ENCODE measurements around the gene TNRC18.
A peak's percentile ranks its signal among the peaks of the same experiment; 100 is the strongest.
"Not testable (repeated sequence)": the region's sequence is repeated elsewhere in the genome, so short reads cannot be mapped to it uniquely, and the experiment has no call there.

TNRC18 gene, protein sequence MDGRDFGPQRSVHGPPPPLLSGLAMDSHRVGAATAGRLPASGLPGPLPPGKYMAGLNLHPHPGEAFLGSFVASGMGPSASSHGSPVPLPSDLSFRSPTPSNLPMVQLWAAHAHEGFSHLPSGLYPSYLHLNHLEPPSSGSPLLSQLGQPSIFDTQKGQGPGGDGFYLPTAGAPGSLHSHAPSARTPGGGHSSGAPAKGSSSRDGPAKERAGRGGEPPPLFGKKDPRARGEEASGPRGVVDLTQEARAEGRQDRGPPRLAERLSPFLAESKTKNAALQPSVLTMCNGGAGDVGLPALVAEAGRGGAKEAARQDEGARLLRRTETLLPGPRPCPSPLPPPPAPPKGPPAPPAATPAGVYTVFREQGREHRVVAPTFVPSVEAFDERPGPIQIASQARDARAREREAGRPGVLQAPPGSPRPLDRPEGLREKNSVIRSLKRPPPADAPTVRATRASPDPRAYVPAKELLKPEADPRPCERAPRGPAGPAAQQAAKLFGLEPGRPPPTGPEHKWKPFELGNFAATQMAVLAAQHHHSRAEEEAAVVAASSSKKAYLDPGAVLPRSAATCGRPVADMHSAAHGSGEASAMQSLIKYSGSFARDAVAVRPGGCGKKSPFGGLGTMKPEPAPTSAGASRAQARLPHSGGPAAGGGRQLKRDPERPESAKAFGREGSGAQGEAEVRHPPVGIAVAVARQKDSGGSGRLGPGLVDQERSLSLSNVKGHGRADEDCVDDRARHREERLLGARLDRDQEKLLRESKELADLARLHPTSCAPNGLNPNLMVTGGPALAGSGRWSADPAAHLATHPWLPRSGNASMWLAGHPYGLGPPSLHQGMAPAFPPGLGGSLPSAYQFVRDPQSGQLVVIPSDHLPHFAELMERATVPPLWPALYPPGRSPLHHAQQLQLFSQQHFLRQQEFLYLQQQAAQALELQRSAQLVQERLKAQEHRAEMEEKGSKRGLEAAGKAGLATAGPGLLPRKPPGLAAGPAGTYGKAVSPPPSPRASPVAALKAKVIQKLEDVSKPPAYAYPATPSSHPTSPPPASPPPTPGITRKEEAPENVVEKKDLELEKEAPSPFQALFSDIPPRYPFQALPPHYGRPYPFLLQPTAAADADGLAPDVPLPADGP (N-terminal part only)

DNA sequence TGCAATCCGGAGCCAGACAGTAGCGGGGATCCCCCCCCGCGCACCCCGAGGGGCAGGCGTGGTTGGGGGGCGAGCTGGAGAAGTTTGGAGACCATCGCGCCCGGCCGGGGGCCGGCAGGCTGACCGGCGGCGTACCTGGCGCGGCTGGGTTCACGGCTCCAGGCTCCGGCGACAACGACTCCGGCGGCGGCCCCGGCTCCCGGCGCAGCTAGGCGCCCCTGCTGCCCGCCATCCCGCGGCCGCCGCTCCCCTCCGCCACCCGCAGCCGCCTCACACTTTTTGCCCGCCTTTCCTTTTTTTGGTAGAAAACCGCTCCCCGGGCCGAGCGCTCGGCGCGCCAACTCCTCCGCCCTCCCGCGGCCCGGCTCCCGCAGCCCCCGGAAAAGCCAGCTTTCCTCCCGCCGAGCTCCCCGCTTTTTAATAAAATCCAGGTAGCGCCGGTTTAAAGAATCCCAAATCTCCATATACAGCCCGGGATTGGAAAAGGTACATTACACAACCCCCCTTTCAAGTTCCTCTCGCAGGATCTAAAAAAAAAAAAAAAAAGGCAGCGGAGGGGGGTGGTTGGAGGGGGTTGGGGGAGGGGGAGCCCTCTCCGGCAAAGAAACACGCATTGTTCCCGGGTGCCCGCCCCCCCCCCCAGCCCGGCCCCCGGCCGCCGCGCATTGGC is at the start of gene TNRC18:
TSS of gene TNRC18 (minus strand) at position 529 of the 670 bp plus-strand sequence. CDS start 2,588 bp downstream, outside the sequence.
- Mint-ChIP-seq H3K4me1 (peaks cover 35 to 76% of the 10 kb centered on the region in 2 donors), H3K27me3 (peaks cover 54 to 75% of the 10 kb centered on the region in 2 donors), H3K36me3 (no peaks in the 10 kb centered on the region), H3K9me3 (no peaks in the 10 kb centered on the region), H3K4me3 (peak within 1 kb of the TSS; percentile 82 to 91), H3K27ac (peak within 1 kb of the TSS; percentile 90)
- no peak for DNase-seq
- ATAC-seq (replicated peaks), result no peak

DNA sequence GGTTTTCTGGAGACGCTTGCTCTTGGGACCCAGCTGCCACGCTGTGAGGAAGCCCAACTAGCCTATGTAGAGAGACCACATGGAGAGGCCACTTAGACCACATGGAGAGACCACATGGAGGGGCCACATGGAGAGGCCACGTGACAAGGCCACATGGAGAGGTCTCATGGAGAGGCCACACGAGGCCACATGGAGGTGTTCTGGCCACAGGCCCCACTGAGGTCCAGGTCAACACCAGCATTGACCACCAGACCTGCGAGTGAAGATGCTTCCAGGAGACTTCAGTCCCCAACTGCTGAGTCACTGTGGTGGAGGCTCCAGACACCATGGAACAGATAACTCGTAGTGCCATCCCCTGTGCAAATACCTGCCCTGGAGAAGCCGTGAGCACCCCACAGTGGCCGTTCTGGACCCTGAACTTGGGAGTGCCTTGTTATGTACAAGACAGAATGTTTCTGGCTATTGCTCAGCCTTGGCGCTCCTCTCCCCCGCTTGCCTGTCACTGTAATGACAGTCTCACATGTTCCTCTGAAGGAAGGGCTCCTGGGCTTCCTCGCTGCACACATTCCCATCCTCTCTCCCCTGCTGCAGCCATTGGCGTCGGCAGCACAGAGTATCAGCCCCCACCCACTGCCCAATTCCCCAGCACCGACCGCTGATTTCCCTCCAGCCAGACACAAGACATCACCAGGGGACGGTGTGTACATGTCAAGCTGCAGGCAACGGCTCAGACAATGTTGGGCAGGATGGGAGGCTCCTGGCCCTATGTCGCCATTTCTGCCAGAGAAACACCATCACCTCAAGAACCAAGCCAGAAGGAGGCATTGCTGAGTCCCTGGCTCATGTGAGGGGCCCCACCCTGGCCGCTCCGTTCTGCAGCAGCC is 49.0 kb upstream of the TNRC18 start:
- Mint-ChIP-seq H3K4me1 (peaks cover 2 to 4% of the 10 kb centered on the region in 2 donors), H3K27ac (no peak overlapping the region), H3K4me3 (no peak overlapping the region), H3K36me3 (peaks cover 19 to 22% of the 10 kb centered on the region in 2 donors), H3K9me3 (no peaks in the 10 kb centered on the region), H3K27me3 (no peaks in the 10 kb centered on the region)
- ATAC-seq (replicated peaks), result no peak
- no peak for DNase-seq

DNA sequence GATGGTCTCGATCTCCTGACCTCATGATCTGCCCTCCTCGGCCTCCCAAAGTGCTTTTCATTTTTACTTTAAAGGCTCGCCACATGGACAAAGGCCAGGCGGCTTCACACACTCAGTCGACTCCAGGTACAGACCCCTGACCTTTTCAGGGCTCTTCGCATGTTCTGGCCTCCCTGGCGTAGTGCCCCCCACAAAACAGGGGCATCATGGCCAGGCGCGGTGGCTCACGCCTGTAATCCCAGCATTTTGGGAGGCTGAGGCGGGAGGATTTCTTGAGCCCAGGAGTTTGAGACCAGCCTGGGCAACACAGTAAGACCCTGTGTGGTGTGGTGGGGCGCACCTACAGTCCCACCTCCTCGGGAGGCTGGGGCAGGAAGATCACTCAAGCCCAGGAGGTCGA is 48.0 kb upstream of the TNRC18 start:
- H3K4me3 Mint-ChIP-seq; DNase-seq; ATAC-seq (replicated peaks); H3K4me1 Mint-ChIP-seq; H3K9me3 Mint-ChIP-seq; H3K27me3 Mint-ChIP-seq; H3K27ac Mint-ChIP-seq: not testable (repeated sequence)
- H3K36me3 Mint-ChIP-seq, result peaks cover 15 to 22% of the 10 kb centered on the region in 2 donors

DNA sequence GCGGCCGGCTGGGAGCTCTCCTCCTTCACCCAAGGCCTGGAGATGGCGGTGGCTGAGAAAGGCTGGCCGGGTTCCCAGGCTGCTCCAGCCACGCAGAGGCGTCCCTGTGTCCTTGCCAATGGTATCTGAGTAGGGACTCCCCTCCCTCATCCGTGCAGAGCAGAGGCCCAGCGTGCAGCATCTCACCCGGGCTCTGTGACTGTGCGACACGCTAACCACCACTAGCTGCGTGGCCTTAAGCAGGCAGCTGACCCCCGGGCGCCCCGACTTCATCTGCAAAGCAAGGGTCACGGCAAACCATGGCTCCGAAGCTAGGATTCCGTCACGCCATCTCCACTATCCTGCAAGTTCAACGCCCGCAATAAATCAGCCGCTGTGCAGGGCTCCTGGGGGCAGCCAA is 47.2 kb upstream of the TNRC18 start:
- H3K4me1 Mint-ChIP-seq, result peaks cover 0 to 2% of the 10 kb centered on the region in 2 donors
- H3K4me3 Mint-ChIP-seq, result no peak overlapping the region
- no peaks in the 10 kb centered on the region for H3K9me3 Mint-ChIP-seq

DNA sequence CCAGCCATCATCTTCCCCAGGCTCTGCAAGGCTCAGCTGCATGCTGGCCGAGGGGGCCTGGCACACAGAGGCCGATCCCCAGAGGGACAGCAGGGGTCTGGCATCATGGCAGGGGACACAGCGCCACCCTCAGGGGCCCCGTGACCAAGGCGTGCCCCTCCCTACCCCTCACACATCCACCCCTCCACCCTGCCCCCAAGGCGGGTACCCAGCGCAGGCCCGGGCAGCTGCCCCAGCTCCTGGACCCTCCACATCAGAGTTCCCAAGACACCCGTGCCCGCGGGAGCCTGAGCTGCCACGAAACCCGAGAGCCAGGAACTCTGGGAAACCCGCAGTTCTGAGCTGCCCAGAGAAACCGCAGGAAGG is 46.5 kb upstream of the TNRC18 start:
- Mint-ChIP-seq H3K27ac (no peak overlapping the region), H3K27me3 (no peaks in the 10 kb centered on the region), H3K4me3 (no peak overlapping the region), H3K4me1 (peaks cover 0 to 2% of the 10 kb centered on the region in 2 donors), H3K9me3 (no peaks in the 10 kb centered on the region), H3K36me3 (peaks cover 15 to 22% of the 10 kb centered on the region in 2 donors)
- ATAC-seq (replicated peaks) (no peak), DNase-seq (no peak)

More for the DNA sequence above, 47.2 kb upstream of the TNRC18 start:
- DNase-seq (no peak), ATAC-seq (replicated peaks) (no peak)
- Mint-ChIP-seq H3K27me3 (no peaks in the 10 kb centered on the region), H3K36me3 (peaks cover 15 to 22% of the 10 kb centered on the region in 2 donors), H3K27ac (no peak overlapping the region)

- Mint-ChIP-seq H3K4me1 (peaks cover 0 to 2% of the 10 kb centered on the region in 2 donors), H3K9me3 (no peaks in the 10 kb centered on the region), H3K27ac (no peak overlapping the region), H3K27me3 (no peaks in the 10 kb centered on the region), H3K4me3 (no peak overlapping the region), H3K36me3 (peaks cover 15 to 22% of the 10 kb centered on the region in 2 donors)
- DNase-seq, result no peak
- no peak for ATAC-seq (replicated peaks)
These were observed 45.9 kb upstream of the TNRC18 start for GRCh38 chr7:5469375-5470166.

- no peak for DNase-seq
- Mint-ChIP-seq H3K27me3 (no peaks in the 10 kb centered on the region), H3K36me3 (peaks cover 11 to 19% of the 10 kb centered on the region in 2 donors), H3K4me1 (peaks cover 0 to 2% of the 10 kb centered on the region in 2 donors), H3K4me3 (no peak overlapping the region), H3K9me3 (no peaks in the 10 kb centered on the region), H3K27ac (no peak overlapping the region)
- no peak for ATAC-seq (replicated peaks)
These were observed 44.0 kb upstream of the TNRC18 start for GRCh38 chr7:5467645-5468044.

DNA sequence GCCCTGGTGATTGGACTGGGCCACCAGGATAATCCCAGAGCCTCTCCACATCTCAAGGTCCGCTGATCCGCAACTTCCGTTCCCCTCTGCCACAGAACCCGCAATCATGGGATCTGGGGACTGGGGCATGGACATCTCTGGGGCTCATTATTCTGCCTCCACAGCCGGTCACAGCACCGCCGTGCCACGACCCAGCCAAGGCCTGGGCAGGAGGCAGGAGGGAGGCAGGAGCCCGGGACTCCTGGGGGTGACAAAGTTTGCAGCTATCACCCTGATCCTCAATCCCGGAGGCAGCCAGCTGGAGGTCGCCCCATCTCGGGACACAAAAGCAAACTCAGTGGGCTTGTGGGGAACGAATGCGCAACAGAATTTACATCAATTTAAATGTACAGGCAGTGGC is 42.9 kb upstream of the TNRC18 start:
- no peak for ATAC-seq (replicated peaks)
- peaks cover 2 to 8% of the 10 kb centered on the region in 2 donors for H3K4me1 Mint-ChIP-seq
- H3K9me3 Mint-ChIP-seq, result no peaks in the 10 kb centered on the region
- H3K4me3 Mint-ChIP-seq, result no peak overlapping the region
- no peak overlapping the region for H3K27ac Mint-ChIP-seq
- no peaks in the 10 kb centered on the region for H3K27me3 Mint-ChIP-seq
- DNase-seq, result no peak
- peaks cover 10% of the 10 kb centered on the region in 2 donors for H3K36me3 Mint-ChIP-seq

- Mint-ChIP-seq H3K4me1 (peaks cover 0 to 8% of the 10 kb centered on the region in 2 donors), H3K27ac (no peak overlapping the region), H3K27me3 (peaks cover 4 to 9% of the 10 kb centered on the region in 2 donors), H3K4me3 (no peak overlapping the region), H3K36me3 (peaks cover 0 to 4% of the 10 kb centered on the region in 2 donors), H3K9me3 (no peaks in the 10 kb centered on the region)
- DNase-seq, result no peak
- ATAC-seq (replicated peaks), result no peak
These were observed 39.4 kb upstream of the TNRC18 start for GRCh38 chr7:5463031-5463430.

- Mint-ChIP-seq H3K4me3 (no peak overlapping the region), H3K4me1 (peaks cover 0 to 15% of the 10 kb centered on the region in 2 donors), H3K27me3 (peaks cover 4 to 9% of the 10 kb centered on the region in 2 donors), H3K27ac (peak overlapping the region; percentile 25), H3K36me3 (peaks cover 0 to 4% of the 10 kb centered on the region in 2 donors), H3K9me3 (no peaks in the 10 kb centered on the region)
- peak in 1 of 2 donors; percentile 42 for ATAC-seq (replicated peaks)
- no peak for DNase-seq
These were observed 38.6 kb upstream of the TNRC18 start for GRCh38 chr7:5462216-5462615.

GRCh38 chr7:5458921-5459480 is 35.4 kb upstream of the TNRC18 start:
- H3K9me3 Mint-ChIP-seq, result peaks cover 0 to 1% of the 10 kb centered on the region in 2 donors
- peaks cover 2 to 15% of the 10 kb centered on the region in 2 donors for H3K4me1 Mint-ChIP-seq
- no peak overlapping the region for H3K27ac Mint-ChIP-seq
- DNase-seq (no peak), ATAC-seq (replicated peaks) (no peak)
- peaks cover 20 to 32% of the 10 kb centered on the region in 2 donors for H3K27me3 Mint-ChIP-seq
- peaks cover 7 to 9% of the 10 kb centered on the region in 2 donors for H3K36me3 Mint-ChIP-seq
- H3K4me3 Mint-ChIP-seq, result no peak overlapping the region

DNA sequence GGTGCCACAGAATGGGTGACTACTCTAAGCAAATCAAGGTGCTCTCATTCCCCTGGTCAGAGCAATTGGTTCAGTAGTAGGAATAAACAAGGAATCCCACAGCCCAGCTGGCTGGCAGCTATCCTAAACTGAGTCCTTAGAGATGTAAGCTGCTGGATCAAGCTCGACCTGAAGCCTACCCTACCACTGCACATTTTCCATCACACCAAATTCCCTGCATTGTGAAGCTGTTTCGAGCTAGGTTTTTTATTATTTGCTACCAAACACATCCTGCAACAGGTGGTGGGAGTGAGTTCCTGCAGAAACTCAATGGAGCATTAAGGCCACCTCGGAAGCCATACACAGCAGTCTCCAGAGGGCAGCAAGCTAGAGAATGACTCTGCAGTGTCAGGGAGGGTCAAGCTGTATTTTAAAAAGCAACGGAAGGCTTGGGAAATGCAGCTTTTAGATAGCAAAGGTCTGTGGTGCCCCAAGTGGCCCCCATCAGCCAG is 33.7 kb upstream of the TNRC18 start:
- H3K9me3 Mint-ChIP-seq, result peaks cover 0 to 1% of the 10 kb centered on the region in 2 donors
- ATAC-seq (replicated peaks), result no peak
- no peak for DNase-seq
- H3K27me3 Mint-ChIP-seq, result peaks cover 25 to 38% of the 10 kb centered on the region in 2 donors
- peaks cover 2 to 12% of the 10 kb centered on the region in 2 donors for H3K4me1 Mint-ChIP-seq
- no peak overlapping the region for H3K4me3 Mint-ChIP-seq
- peaks cover 7 to 13% of the 10 kb centered on the region in 2 donors for H3K36me3 Mint-ChIP-seq
- no peak overlapping the region for H3K27ac Mint-ChIP-seq
